H9 (cell line): ENCODE measurements around the gene SRF. TPM values are rescaled to one million over a fixed set of nuclear protein-coding genes. Genes with fewer than 3 reads are reported as not detected.
A peak's percentile ranks its signal among the peaks of the same experiment; 100 is the strongest.

Source experiments
- DNase-seq: peaks from one replicate; pipeline ENCODE4 v3.0.0-alpha.2; 2017
- H2AFZ ChIP-seq: one replicate; pipeline ENCODE4 v1.6.1; 2013; ENCODE audit warnings: mild to moderate bottlenecking, low read length, control low read depth, moderate library complexity
- H2AK5ac ChIP-seq: 2 replicates; pipeline ENCODE4 v1.6.1; 2013; ENCODE audit warnings: low read length, control low read depth, mixed read lengths; ENCODE audit not compliant: insufficient read length
- H2BK120ac ChIP-seq: one replicate; pipeline ENCODE4 v1.6.1; 2013; ENCODE audit warnings: low read depth, mild to moderate bottlenecking, low read length, control low read depth, inconsistent platforms; ENCODE audit not compliant: poor library complexity, severe bottlenecking
- H2BK12ac ChIP-seq: 2 replicates; pipeline ENCODE4 v1.6.1; 2013; ENCODE audit warnings: low read length, control low read depth, mixed read lengths, low read depth; ENCODE audit not compliant: insufficient read length
- H2BK15ac ChIP-seq: 2 replicates; pipeline ENCODE4 v1.6.1; 2013; ENCODE audit warnings: low read depth, low read length, control low read depth
- H2BK20ac ChIP-seq: one replicate; pipeline ENCODE4 v1.6.1; 2013; ENCODE audit warnings: low read depth, mild to moderate bottlenecking, low read length, control low read depth, inconsistent platforms; ENCODE audit not compliant: poor library complexity, severe bottlenecking
- H2BK5ac ChIP-seq: 2 replicates; pipeline ENCODE4 v1.6.1; 2013; ENCODE audit warnings: low read length, control low read depth, mixed read lengths; ENCODE audit not compliant: insufficient read length
- H3K14ac ChIP-seq: 2 replicates; pipeline ENCODE4 v1.6.1; 2013; ENCODE audit warnings: low read length, control low read depth; ENCODE audit not compliant: insufficient read depth
- H3K18ac ChIP-seq: 2 replicates; pipeline ENCODE4 v1.6.1; 2013; ENCODE audit warnings: low read depth, mild to moderate bottlenecking, mixed read lengths, low read length, control low read depth; ENCODE audit not compliant: insufficient read length
- H3K23ac ChIP-seq: 2 replicates; pipeline ENCODE4 v1.6.1; 2013; ENCODE audit warnings: low read length, control low read depth, mixed read lengths, low read depth; ENCODE audit not compliant: insufficient read length
- H3K23me2 ChIP-seq: 2 replicates; pipeline ENCODE4 v1.6.1; 2013; ENCODE audit warnings: low read depth, mild to moderate bottlenecking, mixed read lengths, low read length, control low read depth; ENCODE audit not compliant: insufficient read length, poor library complexity, severe bottlenecking
- H3K27ac ChIP-seq: 2 replicates; pipeline ENCODE4 v1.5.1; 2013; ENCODE audit warnings: low read length, control low read depth, mixed read lengths, low read depth; ENCODE audit not compliant: insufficient read length
- H3K27me3 ChIP-seq: 2 replicates; pipeline ENCODE4 v1.6.1; 2013; ENCODE audit warnings: low read length, control low read depth, inconsistent platforms; ENCODE audit not compliant: insufficient read depth
- H3K4ac ChIP-seq: 2 replicates; pipeline ENCODE4 v1.6.1; 2013; ENCODE audit warnings: low read depth, mild to moderate bottlenecking, control low read depth, inconsistent platforms, low read length, moderate library complexity
- H3K4me1 ChIP-seq: 2 replicates; pipeline ENCODE4 v1.6.1; 2013; ENCODE audit warnings: low read length, control low read depth, inconsistent platforms; ENCODE audit not compliant: insufficient read depth
- H3K4me2 ChIP-seq: 2 replicates; pipeline ENCODE4 v1.6.1; 2013; ENCODE audit warnings: low read length, control low read depth, mixed read lengths; ENCODE audit not compliant: insufficient read length, insufficient read depth
- H3K56ac ChIP-seq: 2 replicates; pipeline ENCODE4 v1.6.1; 2013; ENCODE audit warnings: low read depth, mild to moderate bottlenecking, mixed read lengths, low read length, control low read depth; ENCODE audit not compliant: insufficient read length
- H3K79me1 ChIP-seq: 2 replicates; pipeline ENCODE4 v1.6.1; 2013; ENCODE audit warnings: low read depth, mild to moderate bottlenecking, moderate library complexity, low read length, control low read depth, inconsistent platforms; ENCODE audit not compliant: insufficient read depth, poor library complexity, severe bottlenecking
- H3K79me2 ChIP-seq: 2 replicates; pipeline ENCODE4 v1.6.1; 2013; ENCODE audit warnings: low read length, control low read depth, inconsistent platforms; ENCODE audit not compliant: insufficient read depth
- H3K9ac ChIP-seq: 2 replicates; pipeline ENCODE4 v1.6.1; 2013; ENCODE audit warnings: low read length, control low read depth, mixed read lengths; ENCODE audit not compliant: insufficient read length; ENCODE audit errors: extremely low read depth
- H3K9me3 ChIP-seq: one replicate; pipeline ENCODE4 v1.6.1; 2013; ENCODE audit warnings: low read depth, low read length, inconsistent platforms; ENCODE audit not compliant: control insufficient read depth
- H3T11ph ChIP-seq: one replicate; pipeline ENCODE4 v1.6.1; 2013; ENCODE audit warnings: mild to moderate bottlenecking, low read length, control low read depth, inconsistent platforms
- H4K20me1 ChIP-seq: one replicate; pipeline ENCODE4 v1.6.1; 2013; ENCODE audit not compliant: control insufficient read depth, insufficient read length, insufficient read depth
- H4K5ac ChIP-seq: 2 replicates; pipeline ENCODE4 v1.6.1; 2013; ENCODE audit warnings: low read depth, mild to moderate bottlenecking, mixed read lengths, low read length, control low read depth; ENCODE audit not compliant: insufficient read length
- H4K8ac ChIP-seq: replicated peaks from 2 replicates; pipeline ENCODE4 v1.6.1; 2013; ENCODE audit warnings: low read length, control low read depth, mixed read lengths, low read depth; ENCODE audit not compliant: insufficient read length
- H4K91ac ChIP-seq: 2 replicates; pipeline ENCODE4 v1.6.1; 2013; ENCODE audit warnings: low read depth, mild to moderate bottlenecking, moderate library complexity, mixed read lengths, low read length, control low read depth; ENCODE audit not compliant: insufficient read length
- H3K27ac Mint-ChIP-seq, 3 experiments: 2 replicates in 2 of 3; 3 replicates in 1 of 3; pipeline ENCODE4 v1.8.0; 2020 to 2021; ENCODE audit warnings: mixed read lengths in 3 of 3, mild to moderate bottlenecking in 1 of 3, moderate library complexity in 1 of 3
- H3K27me3 Mint-ChIP-seq: 2 replicates; pipeline ENCODE4 v1.8.0; 2021; ENCODE audit warnings: low read depth, mild to moderate bottlenecking, moderate library complexity, mixed read lengths
- H3K36me3 Mint-ChIP-seq, 3 experiments: 2 replicates in 2 of 3; 3 replicates in 1 of 3; pipeline ENCODE4 v1.8.0; 2020 to 2021; ENCODE audit warnings: low read depth in 3 of 3, mixed read lengths in 3 of 3; ENCODE audit not compliant: insufficient read depth in 1 of 3
- H3K4me1 Mint-ChIP-seq, 2 experiments: 2 replicates each; pipeline ENCODE4 v1.8.0; 2020; ENCODE audit warnings: mixed read lengths in 2 of 2
- H3K4me3 Mint-ChIP-seq, 2 experiments: 2 replicates in 1 of 2; 3 replicates in 1 of 2; pipeline ENCODE4 v1.8.0; 2020 to 2021; ENCODE audit warnings: mild to moderate bottlenecking in 2 of 2, mixed read lengths in 2 of 2, moderate library complexity in 1 of 2
- H3K9me3 Mint-ChIP-seq, 2 experiments: 2 replicates in 1 of 2; 3 replicates in 1 of 2; pipeline ENCODE4 v1.8.0; 2020; ENCODE audit warnings: mild to moderate bottlenecking in 2 of 2, mixed read lengths in 2 of 2, moderate library complexity in 1 of 2
- WGBS: extraction: QIAGEN DNeasy Blood & Tissue Kit; methylation state at CpG from one replicate; pipeline ENCODE4 v1.1.7; 2013; ENCODE audit warnings: missing lambda C conversion rate, low lambda C conversion rate, mixed read lengths; ENCODE audit not compliant: insufficient read length; ENCODE audit errors: extremely low coverage; 5-methylcytosine and 5-hydroxymethylcytosine counted together
- total RNA-seq: library from RNA; stranded (reverse); gene quantifications from 2 replicates; pipeline ENCODE4 v1.2.1, GENCODE V29; 2021
- TF ChIP-seq, protein P1 (sequence below): fragments of 200-600 bp; sonication (generic); conservative IDR thresholded peaks from 3 replicates; pipeline ENCODE4 v1.8.0; 2021; ENCODE audit warnings: antibody characterized with exemption, mild to moderate bottlenecking

The SRF gene
- total RNA-seq, 1 experiment from 2014 or later: 57.5 TPM

DNA sequence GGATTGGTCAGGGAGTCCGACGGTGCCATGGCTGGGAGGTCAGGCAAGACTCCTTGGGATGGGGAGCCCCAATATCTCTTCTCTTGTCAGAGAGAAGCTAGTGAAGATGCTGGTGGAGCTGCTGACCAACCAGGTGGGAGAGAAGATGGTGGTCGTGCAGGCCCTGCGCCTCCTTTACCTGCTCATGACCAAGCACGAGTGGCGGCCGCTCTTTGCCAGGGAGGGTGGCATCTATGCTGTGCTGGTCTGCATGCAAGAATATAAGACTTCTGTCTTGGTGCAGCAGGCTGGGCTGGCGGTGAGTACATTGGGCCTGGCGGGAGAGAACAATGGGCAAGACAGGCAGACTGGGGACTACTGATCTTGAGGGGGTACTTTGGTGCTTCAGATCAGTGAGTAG, 21.8 kb downstream of the SRF start:
- Histone ChIP-seq H3K9me3 (no peaks in the 10 kb centered on the region), H3T11ph (no peak overlapping the region), H2AFZ (no peak overlapping the region), H3K23ac (no peak overlapping the region), H3K14ac (no peak overlapping the region), H3K79me1 (no peaks in the 10 kb centered on the region), H4K91ac (no peak overlapping the region), H4K20me1 (no peaks in the 10 kb centered on the region), H3K79me2 (no peaks in the 10 kb centered on the region), H2AK5ac (no peak overlapping the region), H2BK20ac (no peak overlapping the region), H3K9ac (no peak overlapping the region), H2BK120ac (no peak overlapping the region), H3K4ac (no peak overlapping the region), H4K8ac (no peak overlapping the region), H3K56ac (no peak overlapping the region), H2BK5ac (no peak overlapping the region), H2BK15ac (no peak overlapping the region), H3K27ac (no peak overlapping the region), H3K4me2 (no peak overlapping the region), H3K4me1 (no peaks in the 10 kb centered on the region), H3K27me3 (no peaks in the 10 kb centered on the region), H2BK12ac (no peak overlapping the region), H3K23me2 (no peaks in the 10 kb centered on the region), H4K5ac (no peak overlapping the region), H3K18ac (no peak overlapping the region)
- no peaks in the 10 kb centered on the region for H3K27me3 Mint-ChIP-seq
- H3K27ac Mint-ChIP-seq: peak overlapping the region in 1 of 3 experiments; percentile 19; a peak in 1 of 7 replicates
- no peaks in the 10 kb centered on the region for H3K9me3 Mint-ChIP-seq
- no peak for DNase-seq
- no CpG with 5 or more reads among the region's 9 CpGs for WGBS
- no peak overlapping the region for H3K4me3 Mint-ChIP-seq
- H3K4me1 Mint-ChIP-seq: no peaks in the 10 kb centered on the region
- peaks cover 1 to 26% (median 10%) of the 10 kb centered on the region in 3 experiments; a peak in 5 of 7 replicates for H3K36me3 Mint-ChIP-seq
- TF ChIP-seq, protein P1, sequence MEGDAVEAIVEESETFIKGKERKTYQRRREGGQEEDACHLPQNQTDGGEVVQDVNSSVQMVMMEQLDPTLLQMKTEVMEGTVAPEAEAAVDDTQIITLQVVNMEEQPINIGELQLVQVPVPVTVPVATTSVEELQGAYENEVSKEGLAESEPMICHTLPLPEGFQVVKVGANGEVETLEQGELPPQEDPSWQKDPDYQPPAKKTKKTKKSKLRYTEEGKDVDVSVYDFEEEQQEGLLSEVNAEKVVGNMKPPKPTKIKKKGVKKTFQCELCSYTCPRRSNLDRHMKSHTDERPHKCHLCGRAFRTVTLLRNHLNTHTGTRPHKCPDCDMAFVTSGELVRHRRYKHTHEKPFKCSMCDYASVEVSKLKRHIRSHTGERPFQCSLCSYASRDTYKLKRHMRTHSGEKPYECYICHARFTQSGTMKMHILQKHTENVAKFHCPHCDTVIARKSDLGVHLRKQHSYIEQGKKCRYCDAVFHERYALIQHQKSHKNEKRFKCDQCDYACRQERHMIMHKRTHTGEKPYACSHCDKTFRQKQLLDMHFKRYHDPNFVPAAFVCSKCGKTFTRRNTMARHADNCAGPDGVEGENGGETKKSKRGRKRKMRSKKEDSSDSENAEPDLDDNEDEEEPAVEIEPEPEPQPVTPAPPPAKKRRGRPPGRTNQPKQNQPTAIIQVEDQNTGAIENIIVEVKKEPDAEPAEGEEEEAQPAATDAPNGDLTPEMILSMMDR: no peak
